Right lobe of liver (tissue), 6 donors: ENCODE data around the gene PLEKHA1. TPM values are rescaled to one million over a fixed set of nuclear protein-coding genes. Genes with fewer than 3 reads are reported as not detected.

Experiments
- ATAC-seq, 4 donors: fragments of 200-7000 bp; cut with Tn5 transposase; one replicate each; pipeline ENCODE4 v1.9.1; 2020; ENCODE audit warnings: mild to moderate bottlenecking in 4 of 4, moderate library complexity in 4 of 4
- DNase-seq, 3 donors: peaks; one replicate each; pipeline ENCODE4 v3.0.0-alpha.2; 2020
- H3K27ac ChIP-seq, 3 donors: fragments of 200-600 bp; one replicate each; pipeline ENCODE4 v1.8.0; 2022
- H3K27me3 ChIP-seq, 2 donors: fragments of 200-600 bp; one replicate each; pipeline ENCODE4 v1.8.0; 2022
- H3K36me3 ChIP-seq, 4 donors: fragments of 200-600 bp; sonication (generic) in 1 of 4; one replicate each; pipeline versions ENCODE4 v1.5.1 to v1.8.0; 2017 to 2022; ENCODE audit warnings: control low read depth in 1 of 4
- H3K4me1 ChIP-seq, 4 donors: fragments of 200-600 bp; sonication (generic) in 1 of 4; one replicate each; pipeline versions ENCODE4 v1.5.1 to v1.8.0; 2017 to 2022; ENCODE audit warnings: control low read depth in 1 of 4
- H3K4me3 ChIP-seq, 3 donors: fragments of 200-600 bp; one replicate each; pipeline ENCODE4 v1.8.0; 2022
- H3K9me3 ChIP-seq, 4 donors: fragments of 200-600 bp; sonication (generic) in 1 of 4; one replicate each; pipeline versions ENCODE4 v1.5.1 to v1.8.0; 2017 to 2022; ENCODE audit warnings: control low read depth in 1 of 4
- POLR2A ChIP-seq: fragments of 450-650 bp; IDR thresholded peaks from one replicate; pipeline ENCODE4 v1.6.1; 2017; ENCODE audit warnings: antibody characterized with exemption, mild to moderate bottlenecking
- WGBS: methylation state at CpG from one replicate; pipeline ENCODE4 v1.1.6; 2018; ENCODE audit warnings: low coverage, low lambda C conversion rate; ENCODE audit not compliant: insufficient coverage; ENCODE audit errors: missing lambda C conversion rate; 5-methylcytosine and 5-hydroxymethylcytosine counted together
- intact Hi-C, 2 donors: fragments of 100-400 bp; cut with DNase I; formaldehyde crosslinking; loops; one replicate each; pipeline versions ENCODE4 v1.11.2 to v1.14.1; 2022
- total RNA-seq, 6 experiments: library from RNA; depleted of rRNA in 2 of 6; stranded (reverse); fragments of >200 nt in 2 of 6; fragmentation: NEBNext Ultra II Directional in 3 of 6; extraction: Animal tissue kit (Norgen Biotek cat#: 25700) in 3 of 6; gene quantifications; one replicate each; pipeline versions ENCODE4 v1.1.0 to v1.2.4, GENCODE V29; 2016 to 2023
- TF ChIP-seq, protein P1 (sequence below), 4 donors: fragments of 200-600 bp in 3 of 4; fragments of 450-650 bp in 1 of 4; IDR thresholded peaks; one replicate each; pipeline versions ENCODE4 v1.5.1 to v1.8.0; 2016 to 2022; ENCODE audit warnings: antibody characterized with exemption in 4 of 4, mild to moderate bottlenecking in 2 of 4
- donor health status: DM: no; HTN: yes; CAD: no.
- donor health status: DM: no; HTN: no; CAD: no.
- donor health status: DM: no; HTN: no; CAD: no.
- donor health status: DM: no; HTN: yes; CAD: no.
- donor health status: DM: no; HTN: yes; CAD: no.

Gene PLEKHA1
- total RNA-seq, 6 experiments from 2014 or later = 23.1 to 42.2 (median 27.5) TPM

DNA sequence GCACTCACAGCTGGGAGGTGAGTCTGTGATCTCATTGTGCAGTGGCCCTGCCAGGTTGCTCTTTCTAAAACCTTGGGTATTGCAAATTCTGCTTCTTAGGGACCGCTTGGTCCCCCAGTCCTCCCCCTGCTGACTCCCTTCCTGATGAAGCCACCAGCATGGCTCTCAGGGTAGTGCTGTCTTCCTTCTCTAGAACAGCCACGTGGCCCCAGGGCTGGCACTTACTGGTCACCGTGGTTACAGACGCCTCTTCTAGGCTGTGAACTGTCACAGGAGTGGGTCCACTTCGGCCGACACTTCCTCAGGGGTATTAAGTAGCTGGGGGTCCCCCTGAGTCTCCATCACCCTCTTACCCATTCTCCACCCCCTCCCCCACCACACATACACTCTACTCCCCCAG is 84.2 kb downstream of the PLEKHA1 start:
- Histone ChIP-seq H3K4me1 (peaks cover 0 to 10% (median 4%) of the 10 kb centered on the region in 4 donors), H3K36me3 (no peaks in the 10 kb centered on the region), H3K4me3 (no peak overlapping the region), H3K27me3 (no peaks in the 10 kb centered on the region), H3K27ac (no peak overlapping the region), H3K9me3 (no peaks in the 10 kb centered on the region)
- ATAC-seq (no peak), DNase-seq (no peak)
- intact Hi-C loops = no loop called here
- TF ChIP-seq, protein P1, sequence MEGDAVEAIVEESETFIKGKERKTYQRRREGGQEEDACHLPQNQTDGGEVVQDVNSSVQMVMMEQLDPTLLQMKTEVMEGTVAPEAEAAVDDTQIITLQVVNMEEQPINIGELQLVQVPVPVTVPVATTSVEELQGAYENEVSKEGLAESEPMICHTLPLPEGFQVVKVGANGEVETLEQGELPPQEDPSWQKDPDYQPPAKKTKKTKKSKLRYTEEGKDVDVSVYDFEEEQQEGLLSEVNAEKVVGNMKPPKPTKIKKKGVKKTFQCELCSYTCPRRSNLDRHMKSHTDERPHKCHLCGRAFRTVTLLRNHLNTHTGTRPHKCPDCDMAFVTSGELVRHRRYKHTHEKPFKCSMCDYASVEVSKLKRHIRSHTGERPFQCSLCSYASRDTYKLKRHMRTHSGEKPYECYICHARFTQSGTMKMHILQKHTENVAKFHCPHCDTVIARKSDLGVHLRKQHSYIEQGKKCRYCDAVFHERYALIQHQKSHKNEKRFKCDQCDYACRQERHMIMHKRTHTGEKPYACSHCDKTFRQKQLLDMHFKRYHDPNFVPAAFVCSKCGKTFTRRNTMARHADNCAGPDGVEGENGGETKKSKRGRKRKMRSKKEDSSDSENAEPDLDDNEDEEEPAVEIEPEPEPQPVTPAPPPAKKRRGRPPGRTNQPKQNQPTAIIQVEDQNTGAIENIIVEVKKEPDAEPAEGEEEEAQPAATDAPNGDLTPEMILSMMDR (IDR thresholded peaks at IDR 0.05) = no peak
- no peak for TF ChIP-seq POLR2A
- WGBS = 64% methylated on average over 2 of the region's 6 CpGs

DNA sequence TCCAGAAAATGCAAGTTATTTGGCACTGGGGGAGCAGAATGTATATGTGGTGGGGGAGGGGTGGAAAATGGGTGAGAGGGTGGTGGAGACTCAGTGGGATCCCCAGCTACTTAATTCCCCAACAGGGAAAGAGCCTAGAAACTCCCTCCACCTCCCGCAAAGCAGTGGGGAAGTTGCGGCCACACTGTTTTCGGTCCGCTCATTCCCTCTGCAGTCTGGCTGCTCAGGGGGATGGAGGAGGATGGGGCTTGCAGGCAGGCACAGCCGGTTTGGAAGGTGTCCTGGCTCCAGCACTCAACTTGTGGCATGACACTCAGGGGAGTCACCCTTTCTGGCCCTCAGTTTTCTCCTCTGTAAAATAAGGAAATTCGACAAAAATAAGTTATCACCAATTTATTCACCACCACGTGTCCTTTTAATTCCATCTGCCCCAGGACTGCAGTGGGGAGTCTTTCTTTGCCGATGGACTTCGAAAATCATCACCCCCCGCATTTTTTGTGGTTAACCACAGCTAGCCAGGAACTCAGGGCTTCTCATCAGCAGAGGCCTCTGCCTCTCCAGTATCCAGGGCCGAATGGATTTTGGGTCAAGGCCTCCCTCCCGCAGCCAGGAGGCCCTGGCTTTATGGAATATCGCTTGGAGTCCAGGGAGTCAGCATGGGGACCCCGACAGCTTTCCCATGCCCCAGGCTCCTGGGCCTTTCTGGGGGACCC is 85.2 kb downstream of the PLEKHA1 start:
- Histone ChIP-seq H3K27me3 (no peaks in the 10 kb centered on the region), H3K27ac (no peak overlapping the region), H3K4me1 (peaks cover 0 to 16% (median 6%) of the 10 kb centered on the region in 4 donors), H3K9me3 (no peaks in the 10 kb centered on the region), H3K4me3 (no peak overlapping the region), H3K36me3 (no peaks in the 10 kb centered on the region)
- DNase-seq = no peak
- TF ChIP-seq, protein P1 (IDR thresholded peaks at IDR 0.05) = no peak
- TF ChIP-seq POLR2A = no peak
- 53% methylated on average over 9 of the region's 14 CpGs for WGBS
- no peak for ATAC-seq
- intact Hi-C loops = no loop called here

DNA sequence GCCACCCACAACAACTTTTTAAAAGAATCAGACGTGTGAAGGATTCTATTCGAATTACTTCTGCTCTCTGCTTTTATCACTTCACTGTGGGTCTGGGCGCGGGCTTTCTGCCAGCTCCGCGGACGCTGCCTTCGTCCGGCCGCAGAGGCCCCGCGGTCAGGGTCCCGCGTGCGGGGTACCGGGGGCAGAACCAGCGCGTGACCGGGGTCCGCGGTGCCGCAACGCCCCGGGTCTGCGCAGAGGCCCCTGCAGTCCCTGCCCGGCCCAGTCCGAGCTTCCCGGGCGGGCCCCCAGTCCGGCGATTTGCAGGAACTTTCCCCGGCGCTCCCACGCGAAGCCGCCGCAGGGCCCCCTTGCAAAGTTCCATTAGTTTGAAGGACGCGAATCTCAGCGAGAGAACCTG is 86.4 kb downstream of the PLEKHA1 start:
- Histone ChIP-seq H3K4me3 (peak overlapping the region; percentile 57 to 72 (median 71)), H3K9me3 (no peaks in the 10 kb centered on the region), H3K36me3 (no peaks in the 10 kb centered on the region), H3K27ac (peak overlapping the region in 2 of 3 donors; percentile 15 to 49), H3K4me1 (peaks cover 0 to 16% (median 6%) of the 10 kb centered on the region in 4 donors), H3K27me3 (no peaks in the 10 kb centered on the region)
- intact Hi-C loops = no loop called here
- DNase-seq = no peak
- WGBS = under 1% methylated on average over 35 of the region's 40 CpGs
- ATAC-seq = no peak
- TF ChIP-seq, protein P1 (IDR thresholded peaks at IDR 0.05) = no peak
- TF ChIP-seq POLR2A = no peak

DNA sequence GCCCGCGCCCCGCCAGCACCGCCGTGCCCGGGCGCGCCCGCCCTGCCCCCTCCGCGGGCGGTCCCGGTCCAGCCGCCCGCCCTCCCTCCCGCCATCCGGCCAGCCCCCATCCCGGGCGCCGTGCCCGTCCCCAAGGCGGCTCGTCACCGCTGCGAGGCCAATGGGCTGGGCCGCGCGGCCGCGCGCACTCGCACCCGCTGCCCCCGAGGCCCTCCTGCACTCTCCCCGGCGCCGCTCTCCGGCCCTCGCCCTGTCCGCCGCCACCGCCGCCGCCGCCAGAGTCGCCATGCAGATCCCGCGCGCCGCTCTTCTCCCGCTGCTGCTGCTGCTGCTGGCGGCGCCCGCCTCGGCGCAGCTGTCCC is 86.8 kb downstream of the PLEKHA1 start, which contains the start of gene HTRA1:
Gene HTRA1, plus strand, starts transcription at position 187 of the 362 bp plus-strand sequence. Its CDS starts 100 bp downstream, at position 287.
- H3K27ac ChIP-seq = peak within 1 kb of the TSS; percentile 58 to 82 (median 62)
- peak; percentile 87 to 91 (median 90) for DNase-seq
- no peaks in the 10 kb centered on the region for H3K27me3 ChIP-seq
- TF ChIP-seq, protein P1 (IDR thresholded peaks at IDR 0.05) = no peak
- peak; percentile 78 for TF ChIP-seq POLR2A
- H3K4me1 ChIP-seq = peaks cover 0 to 16% (median 6%) of the 10 kb centered on the region in 4 donors
- H3K9me3 ChIP-seq = no peaks in the 10 kb centered on the region
- ATAC-seq = peak; percentile 82 to 89 (median 83)
- H3K4me3 ChIP-seq = peak within 1 kb of the TSS; percentile 71 to 77 (median 72)
- 0% methylated on average over 2 of the region's 56 CpGs for WGBS
- intact Hi-C loops = no loop called here
- H3K36me3 ChIP-seq = no peaks in the 10 kb centered on the region
